GM19324 (cell line): ENCODE results near the gene NUMB.
"Not testable (repeated sequence)": the region's sequence is repeated elsewhere in the genome, so short reads cannot be mapped to it uniquely, and the experiment has no call there.

ENCODE experiments used
- ATAC-seq: cut with Tn5 transposase; IDR thresholded peaks from one replicate; pipeline ENCODE4 v1.9.1; 2021; ENCODE audit warnings: mild to moderate bottlenecking, moderate library complexity; ENCODE audit not compliant: unreplicated experiment, low FRiP score

The NUMB gene

DNA sequence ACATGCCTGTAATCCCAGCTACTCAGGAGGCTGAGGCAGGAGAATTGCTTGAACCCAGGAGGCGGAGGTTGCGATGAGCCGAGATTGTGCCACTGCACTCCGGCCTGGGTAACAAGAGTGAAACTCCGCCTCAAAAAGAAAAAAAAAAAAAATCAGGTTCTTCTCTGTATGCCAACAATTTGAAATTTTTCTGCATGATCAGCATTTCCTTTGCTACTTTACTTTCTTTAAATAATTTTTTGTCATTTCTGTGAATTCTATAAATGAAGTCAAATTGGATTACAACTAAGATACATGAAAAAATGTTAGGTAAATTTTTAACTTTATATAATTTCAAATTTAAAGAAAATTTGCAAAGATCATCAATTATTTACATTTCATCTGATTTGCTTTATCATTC is 87.8 kb downstream of the NUMB start:
- no peak for ATAC-seq

DNA sequence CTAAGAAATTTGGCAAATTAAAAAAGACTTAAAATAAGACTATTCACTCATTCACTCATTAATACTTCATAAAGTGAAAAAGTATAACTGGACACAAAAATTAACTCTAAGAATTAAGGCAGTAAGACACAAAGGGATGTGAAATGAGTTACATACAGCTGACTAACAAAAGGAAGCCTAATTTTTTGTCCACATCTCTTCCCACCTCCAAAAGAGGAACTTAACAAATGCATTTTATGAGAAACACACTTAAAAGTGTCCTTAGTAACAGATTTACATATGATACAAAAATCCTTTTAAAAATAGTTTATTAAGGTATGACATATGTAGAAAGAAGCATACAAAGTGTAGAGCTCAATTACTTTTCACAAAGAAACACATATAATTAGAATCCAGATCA is 88.9 kb downstream of the NUMB start:
- ATAC-seq, result no peak

DNA sequence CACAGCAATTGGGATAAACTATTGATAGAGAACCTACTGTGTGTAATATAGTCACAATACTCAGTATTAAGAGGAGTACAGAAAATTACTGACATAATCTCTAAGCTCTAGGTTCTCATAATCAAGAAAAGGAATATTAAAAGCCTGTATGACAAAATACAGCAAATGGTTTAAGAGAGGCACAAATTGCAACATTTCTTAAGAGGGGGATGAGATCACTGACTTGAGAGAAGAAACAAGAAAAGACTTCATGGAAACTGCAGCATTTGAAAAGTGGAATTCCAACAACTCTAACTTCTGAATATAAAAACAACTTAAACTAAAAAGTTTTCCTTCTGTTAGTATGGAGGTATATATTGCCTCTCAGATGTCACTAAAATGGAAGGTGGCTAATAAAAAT is 89.7 kb downstream of the NUMB start:
- no peak for ATAC-seq

DNA sequence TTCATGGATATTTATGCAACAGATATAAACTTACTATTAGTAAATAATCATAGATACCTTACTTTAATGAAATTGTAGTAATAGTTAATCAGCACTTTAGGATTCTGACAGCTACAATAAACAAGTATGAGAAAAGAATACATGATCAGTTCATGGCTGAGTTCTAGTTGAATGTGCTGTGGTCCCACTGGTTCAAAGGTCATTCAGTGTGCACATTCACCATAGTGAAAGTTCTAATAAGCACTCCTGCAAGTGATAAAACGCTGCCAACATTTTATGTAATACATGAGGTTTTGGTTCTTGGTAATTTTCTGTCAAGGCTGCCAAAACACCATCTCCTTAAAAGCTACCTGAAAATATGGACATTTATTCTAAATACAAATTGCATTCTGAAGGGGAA is 92.6 kb downstream of the NUMB start:
- no peak for ATAC-seq

DNA sequence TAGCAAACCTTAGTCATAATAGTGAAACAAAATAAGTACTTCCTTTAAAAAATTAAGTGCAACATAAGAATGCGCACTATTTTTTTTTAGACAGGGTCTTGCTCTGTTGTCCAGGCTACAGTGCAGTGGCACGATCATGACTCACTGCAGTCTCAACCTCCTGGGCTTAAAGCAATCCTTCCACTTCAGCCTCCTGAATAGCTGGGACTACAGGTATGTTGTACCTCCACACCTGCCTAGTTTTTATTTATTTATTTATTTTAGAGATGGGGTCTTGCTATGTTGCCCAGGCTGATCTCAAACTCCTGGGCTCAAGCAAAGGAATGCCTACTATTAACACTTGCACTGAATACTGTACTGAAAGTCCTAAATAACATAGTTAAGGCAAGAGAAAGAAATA is 93.8 kb downstream of the NUMB start:
- ATAC-seq, result no peak

DNA sequence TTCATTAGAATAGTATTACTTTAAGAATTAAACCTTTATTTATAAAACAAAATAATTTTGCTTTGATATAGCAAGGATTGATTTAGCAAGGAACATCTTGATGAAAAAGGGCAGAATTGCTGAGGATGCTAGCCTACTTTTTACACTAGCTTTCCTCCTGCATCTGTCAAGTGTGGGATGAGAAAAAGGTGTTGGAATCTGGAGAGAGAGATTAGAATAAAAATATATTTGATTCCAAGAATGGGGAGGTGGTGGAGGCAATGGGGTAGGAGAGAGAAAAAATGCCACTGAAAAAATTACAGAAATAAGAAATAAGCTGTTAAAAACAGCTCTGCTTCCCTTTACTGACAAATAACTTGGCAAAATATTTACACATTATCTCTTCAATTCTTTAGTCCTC is 98.9 kb downstream of the NUMB start:
- ATAC-seq, result no peak

DNA sequence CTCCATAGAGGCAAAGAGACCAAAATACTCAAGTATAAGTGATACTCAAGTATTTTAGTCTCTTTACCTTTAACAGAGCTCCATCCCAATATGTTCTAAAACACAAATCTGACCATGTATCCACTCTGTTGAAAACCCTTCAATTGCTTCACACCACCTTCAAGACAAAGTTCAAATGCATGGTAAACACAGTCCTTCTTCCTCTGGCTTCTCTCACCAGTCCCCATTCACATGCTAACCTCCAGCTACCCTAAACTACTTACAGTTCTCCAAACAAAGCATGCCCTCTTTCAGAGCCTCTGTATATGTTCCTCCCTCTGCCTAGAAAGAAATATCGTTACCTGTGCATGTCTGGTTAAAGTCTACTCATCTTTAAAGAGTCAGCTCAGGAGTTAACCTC is 100.2 kb downstream of the NUMB start:
- ATAC-seq, result no peak

DNA sequence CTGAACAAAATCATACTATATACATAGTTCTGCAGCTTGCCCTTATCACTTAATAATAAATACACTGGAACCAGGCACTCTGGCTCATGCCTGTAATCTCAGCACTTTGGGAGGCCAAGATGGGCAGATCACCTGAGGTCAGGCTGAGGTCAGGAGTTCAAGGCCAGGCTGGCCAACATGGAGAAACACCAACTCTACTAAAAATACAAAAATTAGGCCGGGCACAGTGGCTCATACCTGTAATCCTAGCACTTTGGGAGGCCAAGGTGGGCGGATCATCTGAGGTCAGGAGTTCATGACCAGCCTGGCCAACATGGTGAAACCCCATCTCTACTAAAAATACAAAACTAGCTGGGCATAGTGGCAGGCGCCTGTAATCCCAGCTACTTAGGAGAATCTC is 109.3 kb downstream of the NUMB start:
- not testable (repeated sequence) for ATAC-seq

DNA sequence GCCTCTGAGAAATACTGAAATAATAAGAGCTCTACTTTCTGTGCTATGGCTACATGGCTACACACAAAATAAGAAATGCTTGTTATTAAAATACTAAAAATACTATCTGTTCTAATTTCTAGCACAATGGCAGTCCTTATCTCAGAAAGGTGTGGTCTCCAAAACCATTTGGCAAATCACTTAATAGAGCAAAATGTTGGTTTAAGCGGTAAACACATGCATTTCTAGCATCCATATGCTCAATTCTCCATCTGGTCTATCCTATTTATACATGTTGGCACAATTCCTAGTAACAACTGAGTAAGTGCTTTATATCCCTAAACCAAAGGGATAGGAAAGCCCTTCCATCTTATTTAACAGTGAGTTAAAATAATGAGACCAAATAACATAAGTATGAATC is 114.0 kb downstream of the NUMB start:
- ATAC-seq, result no peak

DNA sequence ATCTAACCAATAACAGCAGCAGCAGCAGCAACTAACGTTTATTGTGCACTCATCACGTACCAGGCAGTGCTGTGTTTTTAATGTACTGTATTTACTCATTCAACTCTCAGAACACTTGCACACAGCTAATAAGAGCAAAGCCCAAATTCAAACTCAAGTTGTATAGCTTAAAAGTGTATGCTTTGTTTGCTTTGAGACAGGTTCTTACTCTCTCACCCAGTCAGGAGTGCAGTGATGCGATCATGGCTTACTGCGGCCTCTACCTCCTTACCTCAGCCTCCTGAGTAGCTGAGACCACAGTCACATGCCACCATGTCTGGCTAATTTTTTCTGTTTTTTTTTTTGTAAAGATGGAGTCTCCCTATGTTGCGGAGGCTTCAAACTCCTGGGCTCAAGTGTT is 115.7 kb downstream of the NUMB start:
- no peak for ATAC-seq

DNA sequence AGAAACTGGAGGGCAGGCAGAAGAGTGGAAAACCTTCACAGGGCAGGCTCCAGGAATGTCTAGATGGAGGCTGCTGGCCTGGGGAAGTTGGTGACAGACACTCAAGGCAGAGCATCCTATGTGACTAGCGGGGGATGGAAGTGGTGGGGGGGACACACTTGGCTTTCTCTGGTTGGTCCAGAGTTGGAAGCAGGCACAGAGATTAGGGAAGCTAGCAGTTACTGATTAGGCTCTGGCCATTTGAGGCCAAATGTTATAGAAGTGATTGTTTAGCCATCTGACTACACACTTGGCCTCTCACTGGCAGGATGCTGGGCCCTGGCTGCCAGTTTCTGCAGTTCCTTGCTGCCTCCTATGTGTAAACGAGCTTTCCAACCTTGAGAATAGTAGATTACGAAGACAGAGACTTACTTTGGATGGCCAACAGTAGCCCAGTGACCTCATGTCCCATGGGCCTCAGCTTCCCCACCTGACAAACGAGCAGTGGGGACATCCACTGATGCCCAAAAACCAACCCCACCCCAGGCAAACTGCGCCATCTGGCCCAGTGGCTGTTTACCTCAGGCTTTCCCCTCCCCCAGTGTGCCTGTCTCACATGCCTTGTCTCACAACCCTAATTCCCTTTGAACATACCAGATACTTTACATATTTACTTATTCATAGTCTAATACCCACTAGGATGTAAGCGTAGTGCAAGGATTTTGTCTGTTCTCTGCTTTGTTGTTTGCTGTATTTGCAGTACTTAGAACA is 118.3 kb downstream of the NUMB start:
- no peak for ATAC-seq

DNA sequence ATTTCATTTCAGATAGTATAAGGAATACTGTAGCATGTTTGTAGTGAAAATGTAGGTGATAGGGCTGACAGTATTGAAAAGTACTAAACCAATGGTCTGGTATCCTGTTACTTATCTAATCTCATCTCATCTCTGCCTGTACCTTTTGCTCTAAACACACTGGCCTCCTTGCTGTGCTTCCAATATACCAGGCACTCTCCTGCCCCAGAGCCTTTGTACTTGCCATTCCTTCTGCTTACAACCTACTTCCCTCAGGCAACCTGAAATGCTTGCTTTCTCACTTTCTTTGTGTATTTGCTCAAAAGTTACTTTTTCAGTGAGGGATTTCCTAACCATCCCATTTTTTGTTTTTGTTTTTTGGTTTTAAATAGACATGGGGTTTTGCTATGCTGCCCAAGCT is 119.1 kb downstream of the NUMB start:
- ATAC-seq, result no peak

DNA sequence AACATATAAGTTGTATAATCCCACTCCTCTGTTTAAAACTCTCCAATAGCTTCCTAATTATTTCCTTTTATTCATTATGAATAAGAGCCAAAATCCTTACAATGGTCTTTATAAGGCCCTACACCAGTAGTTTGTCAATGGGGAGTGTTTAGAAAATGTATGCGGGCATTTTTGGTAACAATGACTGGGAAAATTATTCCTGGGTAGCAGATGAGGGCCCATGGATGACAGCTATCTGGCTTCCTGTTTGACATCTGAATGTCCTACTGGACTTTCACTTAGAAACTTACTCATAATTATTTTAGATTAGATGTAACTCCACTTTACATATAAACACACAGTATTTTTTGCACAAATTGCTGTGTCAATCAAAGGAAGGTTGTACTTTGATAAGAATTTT is 119.8 kb downstream of the NUMB start:
- no peak for ATAC-seq

DNA sequence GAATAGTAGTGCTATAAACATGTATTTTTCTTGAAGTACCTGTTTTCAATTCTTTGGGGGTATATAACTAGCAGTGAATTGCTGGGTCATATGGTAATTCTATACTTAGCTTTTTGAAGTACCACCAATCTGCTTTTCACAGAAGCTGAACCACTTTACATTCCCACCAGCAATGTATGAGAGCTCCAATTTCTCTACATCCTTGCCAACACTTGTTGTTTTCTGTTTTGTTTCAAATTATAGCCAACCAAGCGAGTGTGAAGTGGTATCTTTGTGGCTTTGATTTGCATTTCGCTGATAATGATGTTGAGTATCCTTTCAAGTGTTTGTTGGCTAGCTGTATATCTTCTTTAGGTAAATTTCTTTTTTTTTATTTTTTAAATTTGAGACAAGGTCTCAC is 125.3 kb downstream of the NUMB start:
- no peak for ATAC-seq

DNA sequence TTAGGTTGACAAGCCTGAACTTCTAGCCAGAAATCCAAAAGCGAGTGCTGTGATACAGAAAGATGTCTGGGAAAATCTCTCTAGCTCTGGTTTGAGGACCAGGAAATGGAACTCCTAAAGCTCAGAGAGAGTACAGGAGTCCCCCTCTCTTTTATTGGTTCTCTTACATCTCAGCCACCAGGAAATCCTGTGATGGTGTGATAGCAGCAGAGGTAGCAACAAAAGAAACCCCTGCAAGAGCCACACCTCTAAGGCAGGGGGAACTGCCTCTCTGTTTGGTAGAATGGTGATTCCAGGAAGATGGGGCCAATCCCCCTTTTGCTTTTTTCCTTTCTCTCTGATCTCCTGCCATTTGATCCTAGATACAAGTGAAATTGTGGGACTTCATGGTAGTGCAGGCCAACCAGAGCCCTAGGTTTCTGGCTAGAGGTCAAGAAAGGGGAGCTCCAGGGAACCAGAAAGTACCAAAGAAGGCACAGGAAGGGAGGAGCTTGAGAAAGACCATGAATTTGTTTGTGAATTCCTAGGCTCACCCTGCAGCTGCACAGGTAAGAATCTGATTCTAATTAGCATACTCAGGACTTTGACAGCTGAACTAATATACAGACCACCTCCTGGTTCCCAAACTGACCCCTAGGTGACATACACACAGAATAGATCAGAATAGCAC is 132.6 kb downstream of the NUMB start:
- no peak for ATAC-seq

DNA sequence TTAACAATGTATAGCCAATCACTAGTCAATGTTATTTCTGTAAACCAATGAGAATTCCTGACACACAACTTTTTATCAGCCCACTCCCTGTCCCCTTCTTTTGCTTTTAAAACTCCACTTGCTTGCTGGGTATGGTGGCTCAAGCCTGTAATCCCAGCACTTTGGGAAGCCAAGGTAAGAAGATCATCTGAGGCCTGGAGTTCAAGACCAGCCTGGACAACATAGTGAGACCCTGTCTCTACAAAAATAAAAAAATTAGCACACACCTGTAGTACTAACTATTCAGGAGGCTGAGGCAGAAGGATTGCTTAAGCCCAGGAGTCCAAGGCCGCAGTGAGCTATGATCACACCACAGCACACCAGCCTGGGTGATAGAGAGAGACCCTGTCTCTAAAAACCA is 133.3 kb downstream of the NUMB start:
- ATAC-seq, result no peak

DNA sequence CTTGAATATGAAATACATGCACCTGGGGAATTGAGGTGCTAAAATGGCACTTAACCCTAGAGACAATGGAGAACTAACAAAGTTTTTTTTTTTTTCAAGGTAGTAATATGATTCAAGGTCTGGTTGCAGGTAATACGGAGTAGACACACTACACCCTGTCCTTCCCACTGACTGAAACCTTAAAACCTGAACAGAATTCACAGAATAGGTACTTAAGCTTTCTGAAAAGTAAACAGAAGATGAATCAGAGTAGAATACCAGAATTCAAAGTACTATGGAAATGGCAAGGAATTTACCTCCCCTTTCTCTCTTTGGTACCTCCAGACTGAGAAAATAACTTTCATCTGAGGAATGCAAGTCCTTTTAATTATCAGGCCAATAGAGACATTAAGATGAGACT is 133.8 kb downstream of the NUMB start:
- ATAC-seq, result no peak

DNA sequence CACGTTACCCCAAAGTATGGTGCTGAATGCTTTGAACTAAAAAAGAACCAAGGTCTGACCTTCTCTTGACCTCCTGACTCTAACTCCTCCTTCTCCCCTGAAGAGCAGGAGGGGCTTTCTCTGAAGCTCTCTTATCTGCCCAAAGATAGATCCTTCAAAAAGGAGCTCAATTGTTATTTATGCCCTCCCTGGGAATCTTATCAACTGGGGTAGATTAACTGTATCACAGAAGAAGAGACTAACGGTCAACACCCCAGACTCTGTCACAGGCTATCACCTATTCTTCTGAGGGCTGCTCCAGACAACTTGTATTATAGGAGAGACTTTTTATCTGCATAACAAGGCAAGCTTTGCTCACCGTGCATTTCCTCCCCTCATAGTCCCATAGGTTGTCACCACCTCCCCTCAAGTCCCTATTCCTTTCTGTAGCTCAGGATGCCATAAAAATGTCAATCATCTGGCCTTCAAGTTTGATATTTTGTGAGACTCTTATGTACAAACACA is 134.4 kb downstream of the NUMB start:
- no peak for ATAC-seq

DNA sequence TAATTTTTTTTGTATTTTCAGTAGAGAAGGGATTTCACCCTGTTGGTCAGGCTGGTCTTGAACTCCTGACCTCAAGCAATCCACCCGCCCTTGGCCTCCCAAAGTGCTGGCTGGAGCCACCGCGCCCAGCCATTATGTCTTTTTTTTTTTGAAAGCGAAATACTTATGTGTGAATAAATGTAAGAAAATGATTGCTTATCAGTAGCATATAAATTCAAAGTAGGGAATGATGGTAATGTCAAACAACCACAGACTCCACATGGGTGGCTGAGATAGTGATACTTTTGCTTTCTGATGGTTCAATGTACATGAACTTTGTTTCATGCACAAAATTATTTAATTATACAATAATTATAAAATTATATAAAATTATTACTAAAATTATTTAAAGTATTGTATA is 145.2 kb downstream of the NUMB start:
- no peak for ATAC-seq

DNA sequence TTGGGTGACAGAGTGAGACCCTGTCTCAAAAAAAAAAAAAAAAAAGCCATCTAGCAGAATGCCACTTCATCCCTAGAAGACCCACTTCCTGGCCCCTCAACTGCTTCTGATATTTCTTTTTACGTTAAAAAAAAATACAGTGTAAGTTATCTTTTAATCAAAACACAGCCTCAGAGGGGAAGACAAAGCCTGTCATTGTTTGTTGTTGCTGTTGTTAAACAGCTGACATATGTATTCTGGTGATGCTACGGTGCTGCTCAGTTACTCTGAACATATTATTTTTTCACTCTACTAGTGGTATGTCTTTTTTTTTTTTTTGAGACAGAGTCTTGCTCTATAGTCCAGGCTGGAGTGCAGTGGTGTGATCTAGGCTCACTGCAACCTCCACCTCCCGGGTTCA is 145.7 kb downstream of the NUMB start:
- ATAC-seq, result no peak

DNA sequence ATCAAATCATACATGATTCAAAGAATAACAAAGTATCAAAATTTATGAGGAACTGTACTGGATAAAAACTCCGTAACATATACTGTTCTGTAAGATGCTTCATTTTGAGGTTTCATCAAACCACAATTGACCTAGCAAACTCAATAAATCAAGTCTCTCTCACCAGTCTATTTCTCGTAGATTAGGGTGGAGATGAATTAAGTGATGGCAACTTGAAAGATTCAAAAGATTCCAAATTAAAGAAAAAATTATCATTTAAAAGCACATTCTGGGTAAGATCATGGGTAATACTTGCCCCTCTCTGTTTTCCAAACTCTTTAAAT is 146.7 kb downstream of the NUMB start:
- no peak for ATAC-seq

DNA sequence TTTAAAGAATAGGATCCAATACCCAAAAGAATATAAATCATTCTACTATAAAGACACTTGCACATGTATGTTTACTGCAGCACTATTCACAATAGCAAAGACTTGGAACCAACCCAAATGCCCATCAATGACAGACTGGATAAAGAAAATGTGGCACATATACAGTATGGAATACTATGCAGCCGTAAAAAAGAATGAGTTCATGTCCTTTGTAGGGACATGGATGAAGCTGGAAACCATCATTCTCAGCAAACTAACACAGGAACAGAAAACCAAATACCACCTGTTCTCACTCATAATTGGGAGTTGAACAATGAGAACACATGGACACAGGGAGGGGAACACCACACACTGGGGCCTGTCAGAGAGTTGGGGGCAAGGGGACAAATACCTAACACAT is 149.1 kb downstream of the NUMB start:
- ATAC-seq, result not testable (repeated sequence)
